ENCODE measurements around the gene ABHD2. TPM values are rescaled to one million over a fixed set of nuclear protein-coding genes. Genes with fewer than 3 reads are reported as not detected.

Gene ABHD2
- total and polyA plus RNA-seq, 9 of the 15 experiments (the other 6 are each of a cell fraction or from before 2014, with no cell fraction given): 16.9 to 99.8 (median 47.5) TPM

GRCh38 chr15:89081878-89082277, 6.4 kb upstream of the ABHD2 start:
- Histone ChIP-seq H3K4me2 (ENCODE audit: insufficient read depth, low read length) (no peak overlapping the region), H3K4me3 (no peak overlapping the region), H2AFZ (ENCODE audit: low read depth, low read length) (no peak overlapping the region), H3K27me3 (ENCODE audit: control insufficient read depth in 2 of 2, insufficient read depth in 2 of 2, low read length in 2 of 2) (no peaks in the 10 kb centered on the region), H4K20me1 (replicated peaks; ENCODE audit: control insufficient read depth, insufficient read depth, low read length) (no peaks in the 10 kb centered on the region), H3K79me2 (ENCODE audit: control insufficient read depth, insufficient read depth, low read length) (no peaks in the 10 kb centered on the region), H3K4me1 (replicated peaks in 1 of 2; ENCODE audit: control insufficient read depth in 2 of 2, insufficient read depth in 2 of 2, low read length in 2 of 2) (peaks cover 21 to 43% of the 10 kb centered on the region in 2 experiments; a peak in 4 of 5 replicates), H3K9me3 (replicated peaks; ENCODE audit: control insufficient read depth, insufficient read depth, low read depth, low read length) (no peaks in the 10 kb centered on the region), H3K27ac (ENCODE audit: extremely low read depth, low read depth, low read length) (no peak overlapping the region), H3K9me1 (ENCODE audit: control insufficient read depth, insufficient read depth, low read length) (no peaks in the 10 kb centered on the region), H3K9ac (ENCODE audit: insufficient read depth in 1 of 2, low read depth in 2 of 2, low read length in 2 of 2) (no peak overlapping the region), H3K36me3 (ENCODE audit: control insufficient read depth, insufficient read depth, low read length) (no peaks in the 10 kb centered on the region)
- BruUV-seq (replicated peaks): no TSS peak
- DNase-seq (ENCODE audit: extremely low read depth in 1 of 4, low spot score in 3 of 4) (no peak), FAIRE-seq (no peak), ATAC-seq (no peak)
- WGBS (ENCODE audit: insufficient coverage, low coverage, missing lambda C conversion rate): 100% methylated on average over 1 of the region's 1 CpG
- ChIA-PET POLR2A (interaction anchor here (0.7 to 1.0 kb wide), 2 partner anchors 10 to 71 kb away, joined by 3 read pairs; no protein-coding TSS in a partner anchor), CTCF (ENCODE audit: low intra/inter-chr PET ratio) (no interaction called here)
- in situ Hi-C loops (cut with MboI): no loop called here
- TF ChIP-seq RAD21 (CRISPR knock-in tag; conservative IDR thresholded peaks at IDR 0.05 in 1 of 2, IDR thresholded peaks at IDR 0.05 in 1 of 2) (0 out of 4 replicates have a peak, but pooled peaks of 1 of the 2 experiments have one; percentile 11), ZBTB8A (IDR thresholded peaks at IDR 0.05; ENCODE audit: partially characterized antibody) (no peak), CTCF (IDR thresholded peaks at IDR 0.05 in 2 of 3, conservative IDR thresholded peaks at IDR 0.05 in 1 of 3; ENCODE audit: insufficient read depth in 2 of 3, low read depth in 1 of 3, low read length in 3 of 3) (peak in 2 of 3 experiments; percentile 12; a peak in 1 of 6 replicates)
- intact Hi-C loops (cut with micrococcal nuclease): no loop called here
